Left hindlimb (tissue), 1 donor: ENCODE results near the gene CACNA1C.

ENCODE experiments used
- DNase-seq: peaks from one replicate; pipeline ENCODE4 v3.0.0-alpha.2; 2018

CACNA1C gene

DNA sequence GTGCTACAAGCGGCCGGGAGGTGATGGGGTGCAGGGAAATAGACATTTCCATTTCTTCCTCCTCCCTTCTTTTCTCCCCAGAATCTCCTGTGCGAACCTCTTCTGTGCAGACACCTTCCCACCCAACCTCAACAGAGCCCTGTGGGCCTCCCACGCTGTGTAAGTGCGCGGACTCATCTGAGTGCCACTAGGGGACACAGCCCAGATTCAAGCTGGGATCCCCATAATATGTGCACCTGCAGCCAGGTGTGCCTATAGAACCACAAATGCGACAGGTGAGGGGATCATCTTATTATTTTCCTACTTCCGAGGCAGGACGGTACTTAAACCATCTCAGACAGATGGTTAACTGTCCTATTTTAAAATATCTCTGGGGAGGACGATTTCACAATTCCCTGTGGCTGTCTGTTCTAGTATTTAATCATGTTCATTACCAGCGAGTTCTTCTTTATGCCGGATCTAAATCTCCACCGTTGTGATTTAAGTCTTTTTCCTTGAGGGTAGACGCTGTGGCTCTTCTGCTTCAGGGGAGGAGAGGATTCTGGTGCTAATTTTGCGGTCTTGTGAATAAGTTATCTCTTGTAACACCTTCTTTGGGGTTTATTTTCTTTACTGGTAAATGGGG is 17.2 kb upstream of the CACNA1C start:
- DNase-seq: no peak

DNA sequence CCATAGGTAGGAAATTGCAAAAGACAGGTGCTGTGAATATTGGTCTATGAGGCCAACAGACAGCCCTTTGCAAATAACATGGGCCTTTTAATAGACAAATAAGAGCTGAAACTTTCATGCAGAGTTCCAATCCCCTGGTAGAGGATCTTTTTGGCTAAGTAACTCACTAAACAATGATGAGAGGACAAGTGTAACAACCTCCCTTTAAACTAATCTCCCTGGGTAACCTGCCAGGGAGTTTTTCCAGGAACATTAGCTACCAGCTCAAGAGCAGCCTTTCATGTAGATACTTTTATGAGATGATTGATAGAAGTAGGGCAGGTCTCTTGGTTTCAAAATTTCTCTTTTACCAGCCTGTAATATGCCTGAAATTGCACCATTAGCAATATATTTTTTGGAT is 13.8 kb upstream of the CACNA1C start:
- DNase-seq: no peak

- no peak for DNase-seq
Measured at GRCh38 chr12:2043054-2043453, 9.7 kb upstream of the CACNA1C start.

DNA sequence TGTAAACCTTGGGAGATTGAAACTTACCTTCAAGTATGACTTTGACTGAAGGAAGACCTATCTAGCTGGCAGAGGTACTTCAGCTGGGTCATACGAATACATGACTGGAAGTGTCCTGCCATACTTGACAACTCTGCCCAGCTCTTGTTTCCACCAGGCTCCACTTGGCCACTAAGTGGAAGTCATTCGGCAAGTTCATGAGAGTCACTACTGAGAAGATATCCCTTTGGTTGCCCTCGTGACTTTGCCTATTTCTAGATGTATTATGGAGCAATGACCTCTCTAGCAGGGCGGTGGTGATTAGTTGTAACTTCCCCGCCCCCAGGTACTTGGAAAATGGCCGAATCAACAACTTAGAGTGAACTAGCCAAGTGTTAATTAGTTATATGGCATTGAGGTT is 8.6 kb upstream of the CACNA1C start:
- DNase-seq: no peak

GRCh38 chr12:2046957-2047356 is 5.8 kb upstream of the CACNA1C start:
- no peak for DNase-seq

GRCh38 chr12:2047752-2048151 is 5.0 kb upstream of the CACNA1C start:
- no peak for DNase-seq

DNA sequence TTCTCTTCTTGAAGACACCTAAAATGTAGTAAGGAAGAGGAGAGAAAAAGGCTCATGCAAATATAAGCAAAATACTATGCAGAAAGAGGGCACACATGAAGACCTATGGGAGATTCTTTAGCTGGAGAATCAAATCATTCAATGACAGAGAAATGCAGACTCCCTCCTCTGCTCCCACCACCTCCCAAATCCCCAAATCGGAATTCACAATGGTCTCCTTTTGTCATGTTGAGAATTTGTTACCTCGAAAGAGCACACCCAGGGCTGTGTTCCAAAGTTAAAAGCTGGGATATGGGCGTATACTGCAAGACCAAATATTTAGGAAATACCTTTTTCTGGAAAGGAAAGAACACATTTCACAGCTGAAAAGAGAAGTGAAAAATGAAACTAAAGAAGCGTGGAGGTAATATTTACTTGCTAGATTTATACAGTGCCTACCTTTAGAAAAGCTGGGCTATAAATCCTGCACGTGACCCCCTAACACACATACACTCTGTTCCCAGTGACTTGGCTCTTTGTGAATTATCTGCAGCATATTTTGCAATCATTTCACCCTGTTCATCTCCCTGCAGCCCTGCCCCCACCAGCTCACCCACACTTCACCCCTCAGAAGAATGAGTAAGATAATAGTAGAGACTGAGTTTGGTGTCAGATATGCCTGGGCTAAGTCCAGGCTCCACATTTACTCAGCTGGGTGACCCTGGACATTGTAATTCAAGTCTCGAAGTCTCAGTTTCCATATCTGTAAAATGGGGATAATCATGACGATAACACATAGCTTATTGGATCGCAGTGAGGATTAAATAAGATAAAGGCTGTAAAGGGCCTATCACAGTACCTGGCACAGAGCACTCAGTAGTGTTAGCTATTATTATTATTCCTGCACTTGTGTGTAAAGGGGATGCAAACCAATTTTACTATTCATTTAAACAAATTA is 2.9 kb upstream of the CACNA1C start:
- no peak for DNase-seq

DNA sequence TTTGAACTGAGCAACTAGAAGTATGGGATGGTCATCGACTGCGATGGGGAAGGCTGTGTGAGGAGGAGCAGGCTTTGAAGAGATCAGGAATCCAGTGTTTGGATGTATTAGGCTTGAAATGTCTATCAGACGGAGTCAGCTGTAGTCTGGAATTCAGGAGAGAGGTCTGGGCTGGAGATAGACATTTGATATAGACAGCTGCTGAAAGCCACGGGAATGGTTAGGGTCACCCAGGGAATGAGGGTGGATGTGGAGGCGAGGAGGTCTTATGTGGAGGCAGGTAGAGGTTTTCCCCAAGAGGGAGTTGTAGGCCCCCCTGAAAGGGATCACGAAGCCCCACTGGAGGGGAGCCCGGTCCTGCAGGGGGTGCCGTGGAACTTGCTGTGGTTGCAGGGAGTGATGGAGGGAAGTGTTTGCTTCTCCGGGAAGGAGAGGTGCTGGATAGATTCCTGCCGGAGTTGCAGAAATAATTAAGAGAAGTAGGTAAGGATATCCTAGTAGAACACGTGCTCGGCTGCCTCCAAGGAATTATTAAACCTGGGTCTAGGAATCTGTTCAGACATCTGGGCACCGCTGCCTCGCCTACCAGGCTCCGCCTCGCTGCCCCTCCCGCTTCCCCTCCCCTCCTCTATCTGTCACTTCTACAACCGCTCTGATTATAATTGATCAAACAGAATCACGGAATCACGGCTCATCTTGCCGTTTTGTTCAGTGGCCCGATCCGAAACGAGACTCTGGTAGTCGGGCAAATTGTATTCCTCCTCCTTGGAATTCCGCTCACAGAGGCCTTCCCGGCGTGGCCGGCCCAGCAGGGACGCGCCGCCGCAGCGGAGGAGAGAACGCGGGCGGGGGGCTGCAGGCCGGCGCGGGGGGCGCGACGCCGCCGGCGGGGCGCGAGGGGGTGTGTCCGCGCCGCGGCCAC is 826 bp upstream of the CACNA1C start:
- DNase-seq: peak; percentile 50

DNA sequence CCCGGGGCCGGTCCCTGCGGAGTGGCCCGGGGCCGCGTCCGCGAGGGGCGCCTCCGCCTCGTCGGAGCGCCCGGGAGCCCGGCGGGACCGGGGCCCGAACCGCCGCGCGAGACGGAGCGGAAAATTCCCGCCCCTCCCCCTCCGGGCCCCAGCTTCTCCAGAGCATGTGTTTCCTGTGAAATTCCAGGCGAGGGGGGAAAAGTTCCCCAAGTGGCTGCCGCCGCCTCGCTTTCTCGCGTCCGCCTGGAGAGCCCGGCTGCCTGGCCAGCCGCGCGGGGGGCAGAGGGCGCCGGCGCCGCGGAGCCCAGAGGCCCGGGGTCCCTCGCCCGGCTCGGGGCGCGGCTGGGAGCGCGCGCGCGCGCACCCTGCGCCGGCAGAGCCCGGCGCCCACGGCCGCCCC is 904 bp downstream of the CACNA1C start:
- no peak for DNase-seq

GRCh38 chr12:2054091-2055018 is 1.6 kb downstream of the CACNA1C start:
- DNase-seq: peak; percentile 52

DNA sequence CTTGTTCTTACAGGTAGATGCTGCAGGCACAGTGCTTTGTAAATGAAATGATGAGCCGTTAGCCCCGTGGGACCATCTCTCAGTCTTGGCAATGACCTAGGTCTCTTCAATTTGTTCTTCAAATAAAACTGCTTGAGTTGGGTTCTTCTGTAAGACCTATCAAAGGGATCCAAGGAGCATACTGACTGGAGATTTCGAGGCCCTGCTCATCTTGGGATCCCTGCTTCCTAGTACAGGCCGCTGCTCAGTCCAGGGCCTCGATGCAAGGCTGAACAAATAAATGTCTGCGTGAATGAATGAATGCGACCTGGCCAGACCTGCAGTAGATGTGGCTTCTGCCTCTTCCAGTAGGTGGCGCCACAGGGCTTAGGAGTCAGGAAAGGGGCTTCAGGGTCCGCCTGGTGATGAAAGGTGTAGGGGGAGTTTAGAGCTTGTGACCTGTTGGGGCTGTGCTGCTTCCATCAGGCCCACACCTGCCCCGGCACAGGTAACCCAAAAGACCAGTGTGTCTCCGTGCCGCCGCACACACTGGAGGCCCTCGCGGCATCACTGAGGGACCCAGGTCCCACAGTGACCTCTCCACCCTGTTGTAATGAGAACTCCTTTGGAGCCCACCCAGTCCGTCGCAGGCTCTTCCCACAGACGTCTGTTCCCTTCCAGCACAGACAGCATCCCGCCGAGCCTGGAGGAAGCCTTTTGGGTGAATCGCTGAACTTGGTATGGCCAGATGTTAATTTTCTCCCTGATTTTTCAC is 4.4 kb downstream of the CACNA1C start:
- DNase-seq: no peak

- no peak for DNase-seq
Measured at GRCh38 chr12:2057795-2058408, 5.1 kb downstream of the CACNA1C start.

DNA sequence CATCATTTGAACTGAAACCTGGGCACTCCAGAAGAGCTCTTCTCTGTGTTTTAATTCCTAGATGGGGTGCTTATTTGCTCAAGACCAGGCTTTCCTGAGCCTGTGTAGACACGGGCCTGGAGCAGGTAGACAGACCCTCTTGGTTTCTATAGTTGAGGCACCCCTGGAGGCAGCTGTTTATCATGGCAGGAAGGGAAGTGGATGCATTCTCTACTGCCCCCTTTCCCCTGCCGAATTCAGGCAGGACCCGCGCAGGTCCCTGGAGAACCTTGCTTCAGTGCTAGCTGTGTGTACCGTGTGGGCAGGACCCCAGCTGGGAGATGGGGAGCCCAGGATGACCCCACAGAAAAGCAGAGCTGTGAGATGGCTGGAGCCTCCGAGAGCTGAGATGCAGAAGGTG is 6.0 kb downstream of the CACNA1C start:
- no peak for DNase-seq

GRCh38 chr12:2061402-2061801 is 8.6 kb downstream of the CACNA1C start:
- DNase-seq: no peak

DNA sequence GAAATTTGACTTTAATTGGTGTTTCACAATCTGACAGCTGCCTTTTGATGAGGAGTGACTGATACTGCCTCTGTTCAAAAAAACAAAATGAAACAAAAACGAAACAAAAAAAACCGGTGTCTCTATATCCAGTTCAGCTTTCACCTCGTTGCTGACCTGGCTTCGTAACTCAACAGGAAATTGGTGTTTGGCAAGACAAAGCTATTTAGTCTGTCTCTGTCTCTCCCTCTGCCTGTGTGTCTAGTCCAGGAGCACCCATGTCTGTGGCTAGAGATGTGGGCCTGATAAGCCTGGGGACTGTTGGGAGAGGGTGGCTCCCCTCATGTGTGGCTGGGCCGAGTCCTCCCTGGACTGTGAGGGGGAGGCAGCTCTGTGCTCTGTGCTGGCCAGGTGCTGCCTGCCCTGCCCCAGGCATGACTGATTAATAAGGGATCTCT is 11.3 kb downstream of the CACNA1C start:
- DNase-seq: no peak

GRCh38 chr12:2068653-2069052 is 15.9 kb downstream of the CACNA1C start:
- no peak for DNase-seq

- no peak for DNase-seq
Measured at GRCh38 chr12:2070440-2071045, 17.8 kb downstream of the CACNA1C start.

DNA sequence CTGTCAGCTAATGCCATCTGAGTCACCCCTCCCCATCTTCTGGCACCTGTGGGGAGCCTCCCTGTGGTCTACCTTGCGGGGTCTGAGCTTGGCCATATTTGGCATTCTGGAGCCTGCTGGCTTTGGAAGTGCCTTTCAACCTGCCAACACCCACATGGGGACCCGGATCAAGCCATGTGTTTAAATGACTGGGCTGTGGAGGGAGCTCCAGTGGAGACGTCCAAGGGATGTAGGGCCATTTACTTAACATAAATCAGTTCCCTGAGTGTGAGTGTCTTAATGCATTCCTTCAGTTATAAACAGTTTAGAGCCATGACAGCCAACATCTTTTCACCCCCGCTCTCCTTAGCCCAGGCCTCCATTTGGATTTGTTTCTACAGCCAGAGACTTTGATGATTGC is 22.0 kb downstream of the CACNA1C start:
- no peak for DNase-seq

DNA sequence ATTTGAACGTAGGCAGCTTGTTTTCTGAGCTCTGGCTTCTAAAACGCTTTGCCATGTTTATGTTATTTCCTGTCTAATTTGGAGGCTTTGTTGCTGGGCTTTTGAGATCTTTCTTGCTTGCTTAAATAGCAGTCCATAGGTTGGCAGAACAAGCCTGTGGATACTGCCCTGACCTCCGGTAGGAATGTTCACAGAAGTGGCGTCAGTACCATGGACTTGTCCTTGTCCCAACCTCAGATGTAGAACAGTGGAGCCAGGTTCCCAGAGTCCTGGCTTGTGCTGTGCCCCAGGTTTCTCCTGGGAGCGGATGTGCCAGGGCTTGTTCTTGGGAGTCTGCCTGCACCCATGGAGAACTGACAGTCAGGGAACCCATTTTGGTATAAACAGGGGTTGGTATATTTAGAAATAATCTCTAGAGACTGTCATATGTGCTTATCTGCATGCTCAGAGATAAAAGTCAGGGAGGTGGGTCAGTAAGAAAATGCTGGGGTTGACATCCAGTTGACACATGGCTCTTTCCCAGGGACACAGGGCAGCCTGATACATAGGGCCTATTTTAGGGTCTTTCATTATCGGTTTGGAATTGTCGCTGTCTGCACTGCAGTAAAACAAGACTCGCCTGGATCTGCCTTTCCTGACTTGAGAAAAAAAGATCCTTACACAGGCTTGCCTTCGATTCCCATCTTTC is 22.9 kb downstream of the CACNA1C start:
- DNase-seq: no peak

DNA sequence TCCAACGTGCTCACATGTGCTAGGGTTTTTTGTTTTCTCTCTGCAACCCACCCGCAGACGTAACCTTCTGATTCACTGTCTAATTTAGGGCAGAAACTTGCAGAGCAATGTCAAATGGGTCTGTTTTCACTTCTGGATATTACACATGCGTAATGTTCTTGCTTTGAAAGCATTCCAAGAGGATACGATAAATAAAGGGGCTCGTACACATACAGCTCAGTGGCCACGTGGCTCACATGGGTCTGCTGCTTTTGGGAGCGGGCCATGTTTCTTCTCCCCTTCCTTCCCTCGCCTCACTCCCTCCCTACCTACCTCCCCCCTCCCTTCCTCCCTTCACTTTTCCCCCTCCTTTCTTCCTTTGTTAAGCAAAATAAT is 23.4 kb downstream of the CACNA1C start:
- DNase-seq: no peak
